T-helper 2 cell treated with Interferon-gamma antibody and Interleukin-4, amounts not matched to agents 100 ng/mL and 5 ng/mL, for 36 hours (primary cell): ENCODE measurements around the gene CYP2S1. TPM values are rescaled to one million over a fixed set of nuclear protein-coding genes. Genes with fewer than 3 reads are reported as not detected.

ENCODE experiments used
- intact Hi-C: fragments of 100-400 bp; cut with micrococcal nuclease; formaldehyde crosslinking; loops from one replicate; pipeline ENCODE4 v1.15.1; 2023
- total RNA-seq: library from RNA; stranded (reverse); gene quantifications from 2 replicates; pipeline ENCODE4 v1.2.3, GENCODE V29; 2022

CYP2S1 gene
- total RNA-seq, 1 donor from 2014 or later = 0.23 TPM

GRCh38 chr19:41193430-41194156, 574 bp downstream of the CYP2S1 start:
- intact Hi-C loops = no loop called here

GRCh38 chr19:41194157-41194552, 1.1 kb downstream of the CYP2S1 start:
- intact Hi-C loops = no loop called here

- intact Hi-C loops = no loop called here
Measured at GRCh38 chr19:41195675-41196497, 2.9 kb downstream of the CYP2S1 start.

GRCh38 chr19:41198559-41198958, 5.5 kb downstream of the CYP2S1 start:
- intact Hi-C loops = no loop called here

GRCh38 chr19:41203371-41203770, 10.4 kb downstream of the CYP2S1 start:
- intact Hi-C loops = no loop called here

- intact Hi-C loops = loop anchor here (1.0 to 2.0 kb wide), 3 partner anchors 58 to 148 kb away; partner anchors contain the start of gene TGFB1
Measured at GRCh38 chr19:41204338-41204737, 11.3 kb downstream of the CYP2S1 start.

GRCh38 chr19:41205995-41206394, 13.0 kb downstream of the CYP2S1 start:
- intact Hi-C loops = loop anchor here (2.0 kb wide), 1 partner anchor 147 kb away; the partner anchor contains the start of gene TGFB1

- intact Hi-C loops = no loop called here
Measured at GRCh38 chr19:41206456-41206855, 13.4 kb downstream of the CYP2S1 start.

GRCh38 chr19:41206926-41207750, 14.1 kb downstream of the CYP2S1 start:
- intact Hi-C loops = no loop called here

- intact Hi-C loops = no loop called here
Measured at GRCh38 chr19:41214161-41214560, 21.1 kb downstream of the CYP2S1 start.

- intact Hi-C loops = no loop called here
Measured at GRCh38 chr19:41217741-41218140, 24.7 kb downstream of the CYP2S1 start.

- intact Hi-C loops = no loop called here
Measured at GRCh38 chr19:41218249-41218614, 25.2 kb downstream of the CYP2S1 start.

GRCh38 chr19:41218615-41219507, 25.8 kb downstream of the CYP2S1 start, which contains the start of gene AXL:
AXL (plus strand) TSS chr19:41219223; CDS start chr19:41219393, 170 bp downstream.
- intact Hi-C loops = no loop called here

GRCh38 chr19:41219924-41220567, 27.0 kb downstream of the CYP2S1 start:
- intact Hi-C loops = no loop called here

GRCh38 chr19:41220811-41221210, 27.8 kb downstream of the CYP2S1 start:
- intact Hi-C loops = no loop called here

GRCh38 chr19:41221514-41222205, 28.6 kb downstream of the CYP2S1 start:
- intact Hi-C loops = no loop called here

- intact Hi-C loops = no loop called here
Measured at GRCh38 chr19:41222240-41222639, 29.2 kb downstream of the CYP2S1 start.

GRCh38 chr19:41223431-41224234, 30.6 kb downstream of the CYP2S1 start:
- intact Hi-C loops = no loop called here

GRCh38 chr19:41224632-41225031, 31.6 kb downstream of the CYP2S1 start:
- intact Hi-C loops = no loop called here
